Measurements from ENCODE around the gene ABCB10. TPM values are rescaled to one million over a fixed set of nuclear protein-coding genes. Genes with fewer than 3 reads are reported as not detected.

The ABCB10 gene
- total and polyA plus RNA-seq, 2 experiments from 2014 or later = 7.6 to 25.2 TPM

DNA sequence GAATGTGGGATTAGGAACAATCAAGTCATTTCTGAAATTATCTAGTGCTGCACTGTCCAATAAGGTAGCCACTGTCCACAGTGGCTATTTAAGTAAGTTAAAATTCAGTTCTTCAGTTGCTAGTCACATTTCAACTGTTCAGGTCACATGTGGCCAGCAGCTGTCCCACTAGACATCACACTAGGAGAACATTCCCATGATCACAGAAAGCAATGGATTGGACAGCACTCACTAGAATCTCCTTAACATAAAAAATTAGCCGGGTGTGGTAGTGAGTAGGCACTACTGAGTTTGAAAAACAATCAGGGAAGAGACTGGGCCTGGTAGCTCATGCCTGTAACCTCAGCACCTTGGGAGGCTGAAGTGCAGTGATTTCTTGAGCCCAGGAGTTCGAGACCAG, 84.0 kb downstream of the ABCB10 start:
- H3K27me3 ChIP-seq (replicated peaks; ENCODE audit: insufficient read depth) = no peaks in the 10 kb centered on the region
- in situ Hi-C loops (cut with MboI) = no loop called here
- DNase-seq = no peak
- peaks cover 38% of the 10 kb centered on the region for H3K36me3 ChIP-seq (ENCODE audit: low read depth)
- H3K4me2 ChIP-seq (ENCODE audit: unreplicated experiment) = no peak overlapping the region
- no peaks in the 10 kb centered on the region for H3K79me2 ChIP-seq (ENCODE audit: insufficient read depth)
- H3K27ac ChIP-seq = no peak overlapping the region
- no peaks in the 10 kb centered on the region for H3K9me2 ChIP-seq (ENCODE audit: insufficient read depth)
- no peak overlapping the region for H3K4me3 ChIP-seq
- no peaks in the 10 kb centered on the region for H3K4me1 ChIP-seq (ENCODE audit: insufficient read depth)
- no peaks in the 10 kb centered on the region for H3F3A ChIP-seq (ENCODE audit: insufficient read depth)
- TF ChIP-seq EZH2 (IDR thresholded peaks at IDR 0.05; ENCODE audit: insufficient read depth, poor library complexity, severe bottlenecking) (no peak), EZH2phosphoT487 (IDR thresholded peaks at IDR 0.05; ENCODE audit: insufficient read depth, low read depth) (no peak)
- no peak overlapping the region for H3K9ac ChIP-seq
- no peaks in the 10 kb centered on the region for H4K20me1 ChIP-seq (ENCODE audit: insufficient read depth)
- no peak overlapping the region for H2AFZ ChIP-seq
- H3K9me3 ChIP-seq (ENCODE audit: low read depth) = no peaks in the 10 kb centered on the region
- WGBS, 2 experiments (ENCODE audit: low coverage in 1 of 2, low lambda C conversion rate in 2 of 2, missing lambda C conversion rate in 2 of 2) = 57 to 59% methylated on average over 2 of the region's 2 CpGs

DNA sequence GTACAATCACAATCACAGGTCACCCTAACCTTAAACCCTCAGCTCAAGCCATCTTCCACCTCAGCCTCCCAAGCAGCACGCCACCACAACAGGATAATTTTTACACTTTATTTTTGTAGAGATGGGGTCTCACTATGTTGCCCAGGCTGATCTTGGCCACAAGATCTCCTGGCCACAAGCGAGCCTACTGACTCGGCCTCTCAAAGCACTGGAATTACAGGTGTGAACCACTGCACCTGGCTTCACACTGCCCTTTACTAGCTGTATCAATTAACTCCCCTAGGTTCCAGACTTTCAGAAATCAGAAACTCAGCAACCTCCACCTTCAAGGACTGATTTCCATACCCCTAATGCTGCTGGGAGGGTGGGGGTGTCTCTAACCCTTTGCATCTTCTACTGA, 87.3 kb downstream of the ABCB10 start:
- Histone ChIP-seq H3F3A (ENCODE audit: insufficient read depth) (no peaks in the 10 kb centered on the region), H3K79me2 (ENCODE audit: insufficient read depth) (no peaks in the 10 kb centered on the region), H3K36me3 (ENCODE audit: low read depth) (peaks cover 39% of the 10 kb centered on the region), H4K20me1 (ENCODE audit: insufficient read depth) (no peaks in the 10 kb centered on the region), H3K27ac (no peak overlapping the region), H3K9me2 (ENCODE audit: insufficient read depth) (no peaks in the 10 kb centered on the region), H3K9me3 (ENCODE audit: low read depth) (no peaks in the 10 kb centered on the region), H3K9ac (no peak overlapping the region), H3K27me3 (replicated peaks; ENCODE audit: insufficient read depth) (no peaks in the 10 kb centered on the region), H2AFZ (no peak overlapping the region), H3K4me2 (ENCODE audit: unreplicated experiment) (no peak overlapping the region), H3K4me1 (ENCODE audit: insufficient read depth) (no peaks in the 10 kb centered on the region), H3K4me3 (no peak overlapping the region)
- in situ Hi-C loops (cut with MboI) = no loop called here
- no peak for TF ChIP-seq EZH2 (IDR thresholded peaks at IDR 0.05; ENCODE audit: insufficient read depth, poor library complexity, severe bottlenecking)
- TF ChIP-seq EZH2phosphoT487 (IDR thresholded peaks at IDR 0.05; ENCODE audit: insufficient read depth, low read depth) = no peak
- DNase-seq = no peak
- WGBS, 2 experiments (ENCODE audit: low coverage in 1 of 2, low lambda C conversion rate in 2 of 2, missing lambda C conversion rate in 2 of 2) = 91 to 100% methylated on average over 3 of the region's 3 CpGs

DNA sequence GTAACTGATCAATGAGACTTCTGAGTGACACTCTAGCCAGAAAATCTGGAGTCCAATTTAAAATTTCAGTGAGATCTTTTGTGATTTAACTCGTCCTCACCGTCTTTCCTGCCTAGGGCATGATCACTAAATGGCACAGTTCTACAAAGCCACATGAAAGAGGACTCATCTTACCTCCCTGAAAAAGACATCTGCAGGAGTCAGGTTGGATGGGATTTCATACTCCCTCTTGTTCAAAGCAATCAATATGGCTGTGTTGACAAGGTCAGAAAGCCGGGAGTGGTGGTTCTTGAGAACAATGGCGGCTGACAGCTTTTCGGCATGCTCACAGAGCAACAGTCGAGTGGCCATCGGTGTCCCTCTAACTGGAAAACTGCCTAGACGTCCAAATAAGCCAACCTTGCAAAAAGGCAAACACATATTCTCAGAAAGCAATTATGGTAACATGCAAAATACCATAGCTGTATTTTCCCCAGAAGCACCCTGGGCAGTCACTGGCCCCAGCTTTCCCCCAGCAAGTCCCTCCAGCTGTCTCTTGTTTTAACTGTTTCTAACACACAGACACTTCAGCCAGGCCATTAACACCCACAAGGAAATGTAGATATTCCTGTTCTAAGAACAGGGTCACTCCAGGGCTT, 88.0 kb downstream of the ABCB10 start:
- in situ Hi-C loops (cut with MboI) = no loop called here
- H2AFZ ChIP-seq = no peak overlapping the region
- no peaks in the 10 kb centered on the region for H3K79me2 ChIP-seq (ENCODE audit: insufficient read depth)
- H3K9ac ChIP-seq = no peak overlapping the region
- H3K36me3 ChIP-seq (ENCODE audit: low read depth) = peaks cover 39% of the 10 kb centered on the region
- no peaks in the 10 kb centered on the region for H4K20me1 ChIP-seq (ENCODE audit: insufficient read depth)
- H3K27me3 ChIP-seq (replicated peaks; ENCODE audit: insufficient read depth) = no peaks in the 10 kb centered on the region
- H3K4me2 ChIP-seq (ENCODE audit: unreplicated experiment) = no peak overlapping the region
- H3K9me2 ChIP-seq (ENCODE audit: insufficient read depth) = no peaks in the 10 kb centered on the region
- no peak overlapping the region for H3K27ac ChIP-seq
- H3K4me1 ChIP-seq (ENCODE audit: insufficient read depth) = no peaks in the 10 kb centered on the region
- no peaks in the 10 kb centered on the region for H3F3A ChIP-seq (ENCODE audit: insufficient read depth)
- TF ChIP-seq EZH2 (IDR thresholded peaks at IDR 0.05; ENCODE audit: insufficient read depth, poor library complexity, severe bottlenecking) (no peak), EZH2phosphoT487 (IDR thresholded peaks at IDR 0.05; ENCODE audit: insufficient read depth, low read depth) (no peak)
- no peaks in the 10 kb centered on the region for H3K9me3 ChIP-seq (ENCODE audit: low read depth)
- no peak for DNase-seq
- WGBS, 2 experiments (ENCODE audit: low coverage in 1 of 2, low lambda C conversion rate in 2 of 2, missing lambda C conversion rate in 2 of 2) = 95 to 97% methylated on average over 8 of the region's 8 CpGs
- H3K4me3 ChIP-seq = no peak overlapping the region

- no peaks in the 10 kb centered on the region for H3K4me1 ChIP-seq (ENCODE audit: insufficient read depth)
- peaks cover 47% of the 10 kb centered on the region for H3K36me3 ChIP-seq (ENCODE audit: low read depth)
Observed at GRCh38 chr1:229466887-229467286, 91.6 kb downstream of the ABCB10 start.

More at GRCh38 chr1:229466887-229467286, 91.6 kb downstream of the ABCB10 start:
- TF ChIP-seq EZH2 (IDR thresholded peaks at IDR 0.05; ENCODE audit: insufficient read depth, poor library complexity, severe bottlenecking) = no peak
- TF ChIP-seq EZH2phosphoT487 (IDR thresholded peaks at IDR 0.05; ENCODE audit: insufficient read depth, low read depth) = no peak
- DNase-seq = no peak
- H3K9ac ChIP-seq = no peak overlapping the region
- 98 to 100% methylated on average over 1 of the region's 1 CpG for WGBS, 2 experiments (ENCODE audit: low coverage in 1 of 2, low lambda C conversion rate in 2 of 2, missing lambda C conversion rate in 2 of 2)
- no peaks in the 10 kb centered on the region for H3K9me2 ChIP-seq (ENCODE audit: insufficient read depth)
- H3K4me2 ChIP-seq (ENCODE audit: unreplicated experiment) = no peak overlapping the region
- H3K27me3 ChIP-seq (replicated peaks; ENCODE audit: insufficient read depth) = no peaks in the 10 kb centered on the region
- H2AFZ ChIP-seq = no peak overlapping the region
- H3F3A ChIP-seq (ENCODE audit: insufficient read depth) = no peaks in the 10 kb centered on the region
- no peaks in the 10 kb centered on the region for H3K9me3 ChIP-seq (ENCODE audit: low read depth)
- no peaks in the 10 kb centered on the region for H4K20me1 ChIP-seq (ENCODE audit: insufficient read depth)
- H3K27ac ChIP-seq = no peak overlapping the region
- no peaks in the 10 kb centered on the region for H3K79me2 ChIP-seq (ENCODE audit: insufficient read depth)
- in situ Hi-C loops (cut with MboI) = no loop called here
- no peak overlapping the region for H3K4me3 ChIP-seq

Small RNA genes lying within 50 kb of the gene (small RNA-seq; reads per million reads assigned to genes)
- gene HMGN2P19 (ENCODE audit: low read depth, low replicate concordance) (not detected), gene RNA5SP78 (ENCODE audit: low read depth, low replicate concordance) (not detected), gene RNU4-21P (ENCODE audit: low read depth, low replicate concordance) (not detected)

Other genes starting within 250 kb of the ABCB10 start
- gene CCSAP, start 215.7 kb downstream of the ABCB10 start, total RNA-seq (2014; rRNA removed; shearing (Covaris generic)) = 7.8 and 9.0 TPM in 2 replicates
- 3.4 and 3.5 TPM in 2 replicates for gene CCSAP, start 215.7 kb downstream of the ABCB10 start, polyA plus RNA-seq (2016; fragmentation: Nextera tagmentation; extraction: Ambion mirVana)
- gene ACTA1, start 124.6 kb downstream of the ABCB10 start, total RNA-seq (2014; rRNA removed; shearing (Covaris generic)) = 0.22 TPM in 1 of 2 replicates, not detected in the other
- gene ACTA1, start 124.6 kb downstream of the ABCB10 start, polyA plus RNA-seq (2016; fragmentation: Nextera tagmentation; extraction: Ambion mirVana) = not detected in 2 replicates
- gene NUP133, start 50.4 kb downstream of the ABCB10 start, total RNA-seq (2014; rRNA removed; shearing (Covaris generic)) = 26.6 and 29.1 TPM in 2 replicates
- gene NUP133, start 50.4 kb downstream of the ABCB10 start, polyA plus RNA-seq (2016; fragmentation: Nextera tagmentation; extraction: Ambion mirVana) = 16.6 and 16.7 TPM in 2 replicates
- gene TAF5L, start 67.4 kb upstream of the ABCB10 start, total RNA-seq (2014; rRNA removed; shearing (Covaris generic)) = 13.2 and 24.2 TPM in 2 replicates
- 2.6 and 3.0 TPM in 2 replicates for gene TAF5L, start 67.4 kb upstream of the ABCB10 start, polyA plus RNA-seq (2016; fragmentation: Nextera tagmentation; extraction: Ambion mirVana)
- gene URB2, start 67.5 kb upstream of the ABCB10 start, total RNA-seq (2014; rRNA removed; shearing (Covaris generic)) = 6.3 and 7.6 TPM in 2 replicates
- 3.3 and 3.5 TPM in 2 replicates for gene URB2, start 67.5 kb upstream of the ABCB10 start, polyA plus RNA-seq (2016; fragmentation: Nextera tagmentation; extraction: Ambion mirVana)